ENCODE measurements around the gene BNC2.
A peak's percentile ranks its signal among the peaks of the same experiment; 100 is the strongest.

BNC2 gene

GRCh38 chr9:16815079-16815478 lies 55.4 kb downstream of the BNC2 start:
- no peaks in the 10 kb centered on the region for H3K36me3 ChIP-seq (ENCODE audit: control insufficient read depth, insufficient read depth, low read length)
- H3K9me3 ChIP-seq (ENCODE audit: control insufficient read depth, low read length) = no peaks in the 10 kb centered on the region
- peaks cover 5% of the 10 kb centered on the region for H3K4me1 ChIP-seq (ENCODE audit: control insufficient read depth, insufficient read depth, low read length, poor library complexity, severe bottlenecking)
- H3K27ac ChIP-seq (ENCODE audit: low read depth, low read length, severe bottlenecking) = no peak overlapping the region
- H3K4me3 ChIP-seq (ENCODE audit: extremely low read depth, insufficient read depth, low read length, poor library complexity, severe bottlenecking) = no peak overlapping the region
- WGBS, 2 experiments (ENCODE audit: insufficient coverage in 2 of 2) = 73 to 95% methylated on average over 1 of the region's 2 CpGs

- Histone ChIP-seq H3K4me1 (ENCODE audit: control insufficient read depth, insufficient read depth, low read length, poor library complexity, severe bottlenecking) (peaks cover 5% of the 10 kb centered on the region), H3K27ac (ENCODE audit: low read depth, low read length, severe bottlenecking) (no peak overlapping the region), H3K4me3 (ENCODE audit: extremely low read depth, insufficient read depth, low read length, poor library complexity, severe bottlenecking) (no peak overlapping the region), H3K9me3 (ENCODE audit: control insufficient read depth, low read length) (no peaks in the 10 kb centered on the region), H3K36me3 (ENCODE audit: control insufficient read depth, insufficient read depth, low read length) (no peaks in the 10 kb centered on the region)
- WGBS, 2 experiments (ENCODE audit: insufficient coverage in 2 of 2) = 100% methylated on average over 3 of the region's 4 CpGs
These were observed 56.6 kb downstream of the BNC2 start for GRCh38 chr9:16813838-16814237.

GRCh38 chr9:16811987-16812685 lies 58.3 kb downstream of the BNC2 start:
- Histone ChIP-seq H3K9me3 (ENCODE audit: control insufficient read depth, low read length) (no peaks in the 10 kb centered on the region), H3K4me1 (ENCODE audit: control insufficient read depth, insufficient read depth, low read length, poor library complexity, severe bottlenecking) (peaks cover 5% of the 10 kb centered on the region), H3K4me3 (ENCODE audit: extremely low read depth, insufficient read depth, low read length, poor library complexity, severe bottlenecking) (no peak overlapping the region), H3K36me3 (ENCODE audit: control insufficient read depth, insufficient read depth, low read length) (no peaks in the 10 kb centered on the region), H3K27ac (ENCODE audit: low read depth, low read length, severe bottlenecking) (no peak overlapping the region)
- 81 to 84% methylated on average over 3 of the region's 5 CpGs for WGBS, 2 experiments (ENCODE audit: insufficient coverage in 2 of 2)

- no peaks in the 10 kb centered on the region for H3K9me3 ChIP-seq (ENCODE audit: control insufficient read depth, low read length)
- H3K36me3 ChIP-seq (ENCODE audit: control insufficient read depth, insufficient read depth, low read length) = no peaks in the 10 kb centered on the region
- WGBS, 2 experiments (ENCODE audit: insufficient coverage in 2 of 2) = 28 to 32% methylated on average over 3 to 4 of the region's 4 CpGs
These were observed 60.4 kb downstream of the BNC2 start for GRCh38 chr9:16809912-16810610.

GRCh38 chr9:16806674-16807073 lies 63.8 kb downstream of the BNC2 start:
- Histone ChIP-seq H3K4me1 (ENCODE audit: control insufficient read depth, insufficient read depth, low read length, poor library complexity, severe bottlenecking) (no peaks in the 10 kb centered on the region), H3K36me3 (ENCODE audit: control insufficient read depth, insufficient read depth, low read length) (no peaks in the 10 kb centered on the region), H3K27ac (ENCODE audit: low read depth, low read length, severe bottlenecking) (no peak overlapping the region), H3K4me3 (ENCODE audit: extremely low read depth, insufficient read depth, low read length, poor library complexity, severe bottlenecking) (no peak overlapping the region), H3K9me3 (ENCODE audit: control insufficient read depth, low read length) (no peaks in the 10 kb centered on the region)

More at GRCh38 chr9:16809912-16810610, 60.4 kb downstream of the BNC2 start:
- H3K27ac ChIP-seq (ENCODE audit: low read depth, low read length, severe bottlenecking) = no peak overlapping the region
- no peak overlapping the region for H3K4me3 ChIP-seq (ENCODE audit: extremely low read depth, insufficient read depth, low read length, poor library complexity, severe bottlenecking)
- peaks cover 5% of the 10 kb centered on the region for H3K4me1 ChIP-seq (ENCODE audit: control insufficient read depth, insufficient read depth, low read length, poor library complexity, severe bottlenecking)

- no peaks in the 10 kb centered on the region for H3K4me1 ChIP-seq (ENCODE audit: control insufficient read depth, insufficient read depth, low read length, poor library complexity, severe bottlenecking)
- H3K9me3 ChIP-seq (ENCODE audit: control insufficient read depth, low read length) = no peaks in the 10 kb centered on the region
- WGBS, 2 experiments (ENCODE audit: insufficient coverage in 2 of 2) = 71 to 92% methylated on average over 5 to 7 of the region's 8 CpGs
- no peak overlapping the region for H3K4me3 ChIP-seq (ENCODE audit: extremely low read depth, insufficient read depth, low read length, poor library complexity, severe bottlenecking)
- no peaks in the 10 kb centered on the region for H3K36me3 ChIP-seq (ENCODE audit: control insufficient read depth, insufficient read depth, low read length)
- no peak overlapping the region for H3K27ac ChIP-seq (ENCODE audit: low read depth, low read length, severe bottlenecking)
These were observed 66.8 kb downstream of the BNC2 start for GRCh38 chr9:16803648-16804047.

GRCh38 chr9:16801871-16802466 lies 68.5 kb downstream of the BNC2 start:
- no peak overlapping the region for H3K27ac ChIP-seq (ENCODE audit: low read depth, low read length, severe bottlenecking)
- no peaks in the 10 kb centered on the region for H3K9me3 ChIP-seq (ENCODE audit: control insufficient read depth, low read length)
- no peaks in the 10 kb centered on the region for H3K36me3 ChIP-seq (ENCODE audit: control insufficient read depth, insufficient read depth, low read length)
- H3K4me3 ChIP-seq (ENCODE audit: extremely low read depth, insufficient read depth, low read length, poor library complexity, severe bottlenecking) = no peak overlapping the region
- WGBS, 2 experiments (ENCODE audit: insufficient coverage in 2 of 2) = 83 to 99% methylated on average over 6 to 9 of the region's 10 CpGs
- H3K4me1 ChIP-seq (ENCODE audit: control insufficient read depth, insufficient read depth, low read length, poor library complexity, severe bottlenecking) = no peaks in the 10 kb centered on the region

- H3K9me3 ChIP-seq (ENCODE audit: control insufficient read depth, low read length) = no peaks in the 10 kb centered on the region
- no peaks in the 10 kb centered on the region for H3K36me3 ChIP-seq (ENCODE audit: control insufficient read depth, insufficient read depth, low read length)
- no peak overlapping the region for H3K27ac ChIP-seq (ENCODE audit: low read depth, low read length, severe bottlenecking)
- peaks cover 9% of the 10 kb centered on the region for H3K4me1 ChIP-seq (ENCODE audit: control insufficient read depth, insufficient read depth, low read length, poor library complexity, severe bottlenecking)
- WGBS, 2 experiments (ENCODE audit: insufficient coverage in 2 of 2) = 73 to 81% methylated on average over 4 of the region's 5 CpGs
- no peak overlapping the region for H3K4me3 ChIP-seq (ENCODE audit: extremely low read depth, insufficient read depth, low read length, poor library complexity, severe bottlenecking)
These were observed 74.1 kb downstream of the BNC2 start for GRCh38 chr9:16796304-16796825.

- Histone ChIP-seq H3K27ac (ENCODE audit: low read depth, low read length, severe bottlenecking) (peak overlapping the region; percentile 63), H3K9me3 (ENCODE audit: control insufficient read depth, low read length) (no peaks in the 10 kb centered on the region), H3K4me3 (ENCODE audit: extremely low read depth, insufficient read depth, low read length, poor library complexity, severe bottlenecking) (no peak overlapping the region), H3K4me1 (ENCODE audit: control insufficient read depth, insufficient read depth, low read length, poor library complexity, severe bottlenecking) (peaks cover 9% of the 10 kb centered on the region), H3K36me3 (ENCODE audit: control insufficient read depth, insufficient read depth, low read length) (no peaks in the 10 kb centered on the region)
- WGBS, 2 experiments (ENCODE audit: insufficient coverage in 2 of 2) = 92 to 100% methylated on average over 1 to 2 of the region's 9 CpGs
These were observed 75.4 kb downstream of the BNC2 start for GRCh38 chr9:16794871-16795639.

- no peak overlapping the region for H3K4me3 ChIP-seq (ENCODE audit: extremely low read depth, insufficient read depth, low read length, poor library complexity, severe bottlenecking)
- H3K4me1 ChIP-seq (ENCODE audit: control insufficient read depth, insufficient read depth, low read length, poor library complexity, severe bottlenecking) = peaks cover 9% of the 10 kb centered on the region
- no peaks in the 10 kb centered on the region for H3K36me3 ChIP-seq (ENCODE audit: control insufficient read depth, insufficient read depth, low read length)
- WGBS, 2 experiments (ENCODE audit: insufficient coverage in 2 of 2) = 96 to 100% methylated on average over 3 of the region's 4 CpGs
- no peak overlapping the region for H3K27ac ChIP-seq (ENCODE audit: low read depth, low read length, severe bottlenecking)
- H3K9me3 ChIP-seq (ENCODE audit: control insufficient read depth, low read length) = no peaks in the 10 kb centered on the region
These were observed 76.4 kb downstream of the BNC2 start for GRCh38 chr9:16794103-16794502.

All from mesodermal cell (in vitro differentiated cells).